ENCODE measurements around the gene RAB39A.

DNA sequence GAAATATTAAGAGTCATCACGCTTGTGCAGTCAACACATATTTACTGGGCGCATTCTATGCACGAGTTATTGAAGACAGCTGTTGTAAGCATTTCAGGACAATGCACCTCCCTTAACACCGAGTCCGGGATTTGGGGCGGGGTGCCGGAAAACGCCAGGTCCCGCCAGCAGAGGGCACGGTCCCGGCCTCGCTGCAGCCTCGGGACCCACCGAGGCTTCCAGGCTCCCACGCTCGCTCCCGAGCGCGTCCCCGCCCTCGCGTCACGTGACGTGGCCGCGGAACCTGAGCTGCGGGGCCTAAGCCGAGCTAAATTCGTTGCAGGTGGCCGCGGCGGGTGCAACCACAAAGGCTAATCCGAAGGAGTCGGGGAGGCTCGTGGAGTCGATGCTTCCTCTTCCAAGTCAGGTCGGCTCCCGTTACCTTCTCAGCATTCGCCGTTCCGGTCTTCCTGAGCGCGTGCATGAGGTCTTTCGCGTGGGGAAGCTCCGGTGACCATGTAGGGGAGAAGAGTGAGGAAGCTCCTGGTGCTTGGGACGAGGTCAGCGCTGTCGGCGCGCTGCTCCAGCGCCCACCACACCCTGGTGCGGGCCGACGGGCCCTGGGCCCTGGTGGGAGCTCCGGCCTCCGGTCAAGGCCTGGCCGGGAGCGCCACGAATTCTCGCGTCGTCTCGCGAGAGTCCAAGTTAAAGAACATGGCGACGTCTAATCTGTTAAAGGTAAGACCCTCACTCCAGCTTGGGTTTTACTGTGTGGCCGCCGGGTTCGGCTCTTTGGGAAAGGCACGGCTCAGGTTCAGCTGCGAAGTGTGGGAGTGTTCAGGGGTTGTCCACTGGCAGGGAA, 80.6 kb downstream of the RAB39A start, which contains the start of gene CUL5:
- peak in 1 of 2 donors; percentile 23 for TF ChIP-seq POLR2A (IDR thresholded peaks at IDR 0.05)
- TF ChIP-seq, protein P1, sequence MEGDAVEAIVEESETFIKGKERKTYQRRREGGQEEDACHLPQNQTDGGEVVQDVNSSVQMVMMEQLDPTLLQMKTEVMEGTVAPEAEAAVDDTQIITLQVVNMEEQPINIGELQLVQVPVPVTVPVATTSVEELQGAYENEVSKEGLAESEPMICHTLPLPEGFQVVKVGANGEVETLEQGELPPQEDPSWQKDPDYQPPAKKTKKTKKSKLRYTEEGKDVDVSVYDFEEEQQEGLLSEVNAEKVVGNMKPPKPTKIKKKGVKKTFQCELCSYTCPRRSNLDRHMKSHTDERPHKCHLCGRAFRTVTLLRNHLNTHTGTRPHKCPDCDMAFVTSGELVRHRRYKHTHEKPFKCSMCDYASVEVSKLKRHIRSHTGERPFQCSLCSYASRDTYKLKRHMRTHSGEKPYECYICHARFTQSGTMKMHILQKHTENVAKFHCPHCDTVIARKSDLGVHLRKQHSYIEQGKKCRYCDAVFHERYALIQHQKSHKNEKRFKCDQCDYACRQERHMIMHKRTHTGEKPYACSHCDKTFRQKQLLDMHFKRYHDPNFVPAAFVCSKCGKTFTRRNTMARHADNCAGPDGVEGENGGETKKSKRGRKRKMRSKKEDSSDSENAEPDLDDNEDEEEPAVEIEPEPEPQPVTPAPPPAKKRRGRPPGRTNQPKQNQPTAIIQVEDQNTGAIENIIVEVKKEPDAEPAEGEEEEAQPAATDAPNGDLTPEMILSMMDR (IDR thresholded peaks at IDR 0.05) = peak; percentile 76 to 95 (median 89)

All from heart left ventricle (tissue), 13 donors.